ENCODE measurements around the gene KRTAP10-1.

Gene KRTAP10-1

GRCh38 chr21:44534688-44535087, 5.3 kb downstream of the KRTAP10-1 start:
- TF ChIP-seq, protein P1, sequence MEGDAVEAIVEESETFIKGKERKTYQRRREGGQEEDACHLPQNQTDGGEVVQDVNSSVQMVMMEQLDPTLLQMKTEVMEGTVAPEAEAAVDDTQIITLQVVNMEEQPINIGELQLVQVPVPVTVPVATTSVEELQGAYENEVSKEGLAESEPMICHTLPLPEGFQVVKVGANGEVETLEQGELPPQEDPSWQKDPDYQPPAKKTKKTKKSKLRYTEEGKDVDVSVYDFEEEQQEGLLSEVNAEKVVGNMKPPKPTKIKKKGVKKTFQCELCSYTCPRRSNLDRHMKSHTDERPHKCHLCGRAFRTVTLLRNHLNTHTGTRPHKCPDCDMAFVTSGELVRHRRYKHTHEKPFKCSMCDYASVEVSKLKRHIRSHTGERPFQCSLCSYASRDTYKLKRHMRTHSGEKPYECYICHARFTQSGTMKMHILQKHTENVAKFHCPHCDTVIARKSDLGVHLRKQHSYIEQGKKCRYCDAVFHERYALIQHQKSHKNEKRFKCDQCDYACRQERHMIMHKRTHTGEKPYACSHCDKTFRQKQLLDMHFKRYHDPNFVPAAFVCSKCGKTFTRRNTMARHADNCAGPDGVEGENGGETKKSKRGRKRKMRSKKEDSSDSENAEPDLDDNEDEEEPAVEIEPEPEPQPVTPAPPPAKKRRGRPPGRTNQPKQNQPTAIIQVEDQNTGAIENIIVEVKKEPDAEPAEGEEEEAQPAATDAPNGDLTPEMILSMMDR (IDR thresholded peaks at IDR 0.05; ENCODE audit: insufficient read depth, low read depth, low read length, missing control alignments), result no peak
- DNase-seq (ENCODE audit: low read depth), result no peak
- no peak overlapping the region for H3K4me3 ChIP-seq (ENCODE audit: low read length)

DNA sequence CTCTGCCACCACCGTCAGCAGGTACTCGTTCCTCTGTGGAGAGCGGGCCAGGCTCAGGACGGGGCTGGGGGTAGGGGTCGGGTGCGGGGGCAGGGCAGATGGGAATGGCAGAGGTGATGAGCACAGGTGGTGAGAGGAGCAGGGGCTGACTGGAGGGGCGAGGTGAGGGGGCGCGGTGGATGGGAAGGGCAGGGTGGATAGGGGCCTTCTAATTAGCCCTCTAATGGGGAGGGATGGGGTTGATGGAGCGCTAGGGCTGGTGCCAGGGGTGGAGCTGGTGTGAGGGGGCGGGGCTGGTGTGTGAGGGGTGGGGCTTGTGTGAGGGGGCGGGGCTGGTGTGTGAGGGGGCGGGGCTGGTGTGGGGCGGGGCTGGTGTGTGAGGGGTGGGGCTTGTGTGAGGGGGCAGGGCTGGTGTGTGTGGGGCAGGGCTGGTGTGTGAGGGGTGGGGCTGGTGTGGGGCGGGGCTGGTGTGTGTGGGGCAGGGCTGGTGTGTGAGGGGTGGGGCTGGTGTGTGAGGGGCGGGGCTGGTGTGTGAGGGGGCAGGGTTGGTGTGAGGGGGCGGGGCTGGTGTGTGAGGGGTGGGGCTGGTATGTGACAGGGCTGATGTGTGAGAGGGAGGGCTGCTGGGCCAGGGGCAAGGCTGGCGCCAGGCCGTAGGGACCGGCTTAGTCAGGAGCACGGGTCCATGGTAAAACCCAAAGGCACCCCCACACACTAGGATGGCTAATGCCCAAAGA, 5.9 kb downstream of the KRTAP10-1 start:
- TF ChIP-seq, protein P1 (IDR thresholded peaks at IDR 0.05; ENCODE audit: insufficient read depth, low read depth, low read length, missing control alignments), result no peak
- no peak overlapping the region for H3K4me3 ChIP-seq (ENCODE audit: low read length)
- no peak for DNase-seq (ENCODE audit: low read depth)

DNA sequence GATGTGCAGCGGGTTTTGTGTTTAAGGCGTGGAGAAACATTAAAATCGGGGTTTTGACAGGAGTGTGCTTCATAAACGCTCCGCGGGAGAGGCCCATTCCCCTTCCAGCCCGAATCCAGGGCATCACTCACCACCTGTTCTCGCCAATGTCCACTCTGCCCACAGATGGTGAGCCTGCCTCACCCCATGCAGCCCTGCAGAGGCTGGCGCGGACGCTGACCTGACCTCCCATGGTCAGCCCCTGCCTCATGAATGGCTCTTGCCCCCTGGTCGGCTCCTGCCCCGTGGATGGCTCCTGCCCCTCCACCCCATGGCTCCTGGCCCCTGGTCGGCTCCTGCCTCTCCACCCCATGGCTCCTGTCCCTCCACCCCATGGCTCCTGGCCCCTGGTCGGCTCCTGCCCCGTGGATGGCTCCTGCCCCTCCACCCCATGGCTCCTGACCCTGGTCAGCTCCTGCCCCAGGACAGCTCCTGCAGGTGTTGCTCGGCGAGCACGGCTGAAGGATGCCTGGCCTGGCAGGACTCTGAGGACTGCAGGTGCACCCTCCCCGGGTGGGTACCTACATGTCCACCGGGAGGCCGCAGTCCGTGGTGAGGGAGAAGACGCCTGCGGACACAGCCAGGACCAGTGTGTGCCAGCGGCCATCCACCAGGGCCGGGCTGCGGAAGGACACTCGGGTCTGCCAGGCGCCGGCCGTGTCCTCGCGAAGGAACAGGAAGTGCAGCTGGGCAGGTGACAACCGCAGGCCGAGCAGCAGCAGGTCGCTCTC, 6.7 kb downstream of the KRTAP10-1 start:
- TF ChIP-seq, protein P1 (IDR thresholded peaks at IDR 0.05; ENCODE audit: insufficient read depth, low read depth, low read length, missing control alignments), result no peak
- H3K4me3 ChIP-seq (ENCODE audit: low read length), result no peak overlapping the region
- no peak for DNase-seq (ENCODE audit: low read depth)

DNA sequence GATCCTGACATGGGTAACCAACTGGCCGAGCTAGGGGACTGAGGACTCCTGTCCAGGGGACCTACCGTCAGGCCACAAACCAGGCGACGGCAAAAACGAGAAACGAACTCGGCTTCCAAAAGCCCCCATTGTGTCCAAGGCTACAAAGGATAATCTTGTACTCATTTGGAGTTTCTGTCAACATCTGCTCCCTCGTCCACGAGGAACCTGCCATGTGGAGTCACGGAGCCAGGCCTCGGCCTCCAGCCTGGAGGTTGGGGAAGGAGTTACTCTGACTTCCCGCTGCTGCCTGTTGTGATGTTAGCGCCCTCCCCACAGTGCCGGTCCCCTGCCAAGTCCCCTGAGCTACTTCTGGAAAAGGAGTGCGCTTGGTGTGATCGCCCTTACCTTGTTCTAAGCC, 7.3 kb downstream of the KRTAP10-1 start:
- TF ChIP-seq, protein P1 (IDR thresholded peaks at IDR 0.05; ENCODE audit: insufficient read depth, low read depth, low read length, missing control alignments), result no peak
- H3K4me3 ChIP-seq (ENCODE audit: low read length), result no peak overlapping the region
- no peak for DNase-seq (ENCODE audit: low read depth)

DNA sequence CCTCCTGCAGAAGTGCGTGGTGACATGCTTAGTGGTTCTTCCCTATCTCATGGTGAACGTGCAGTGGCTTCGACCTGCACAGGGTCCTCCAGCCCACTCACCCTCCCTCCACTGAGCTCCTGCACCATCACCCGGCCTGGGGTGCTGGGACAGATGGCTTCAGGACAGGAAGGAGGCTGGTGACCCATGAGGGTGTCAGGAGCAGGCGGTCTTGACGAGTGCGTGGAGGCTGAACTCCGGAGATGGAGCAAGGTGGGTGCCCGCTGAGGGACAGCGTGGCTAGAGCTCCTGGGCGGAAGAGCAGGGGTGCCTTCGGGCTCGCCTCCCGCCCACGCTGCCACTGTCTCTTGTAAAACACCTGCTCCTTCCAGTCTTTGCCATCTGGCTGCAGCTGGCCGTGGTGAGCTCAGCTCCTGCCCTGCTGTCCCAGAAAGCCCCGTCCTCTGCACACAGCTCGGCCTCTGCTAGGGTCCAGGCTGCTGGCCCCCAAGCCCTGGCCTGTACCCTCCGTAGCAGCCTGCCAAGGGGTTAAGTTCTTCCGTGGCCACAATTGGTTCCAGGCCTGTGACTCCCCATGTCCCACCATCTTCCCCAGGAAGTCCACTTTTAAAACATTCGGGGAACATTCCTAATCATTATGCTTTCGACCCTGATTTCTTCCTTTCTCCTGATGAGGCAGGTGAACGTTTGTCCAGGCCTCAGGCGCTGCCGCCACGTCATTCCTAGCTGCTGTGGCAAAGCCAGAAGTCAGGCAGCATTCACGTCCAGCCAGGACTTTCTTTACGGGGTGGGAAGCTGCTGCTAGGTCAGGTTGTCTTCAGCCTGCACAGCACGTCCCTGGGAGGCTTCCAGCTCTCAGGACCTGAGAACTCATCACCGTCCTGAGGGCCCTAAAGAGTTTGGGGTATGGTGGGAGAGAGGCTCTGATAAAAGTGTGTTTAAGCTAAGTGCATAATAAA, 8.1 kb downstream of the KRTAP10-1 start:
- H3K4me3 ChIP-seq (ENCODE audit: low read length), result no peak overlapping the region
- TF ChIP-seq, protein P1 (IDR thresholded peaks at IDR 0.05; ENCODE audit: insufficient read depth, low read depth, low read length, missing control alignments), result no peak
- no peak for DNase-seq (ENCODE audit: low read depth)

DNA sequence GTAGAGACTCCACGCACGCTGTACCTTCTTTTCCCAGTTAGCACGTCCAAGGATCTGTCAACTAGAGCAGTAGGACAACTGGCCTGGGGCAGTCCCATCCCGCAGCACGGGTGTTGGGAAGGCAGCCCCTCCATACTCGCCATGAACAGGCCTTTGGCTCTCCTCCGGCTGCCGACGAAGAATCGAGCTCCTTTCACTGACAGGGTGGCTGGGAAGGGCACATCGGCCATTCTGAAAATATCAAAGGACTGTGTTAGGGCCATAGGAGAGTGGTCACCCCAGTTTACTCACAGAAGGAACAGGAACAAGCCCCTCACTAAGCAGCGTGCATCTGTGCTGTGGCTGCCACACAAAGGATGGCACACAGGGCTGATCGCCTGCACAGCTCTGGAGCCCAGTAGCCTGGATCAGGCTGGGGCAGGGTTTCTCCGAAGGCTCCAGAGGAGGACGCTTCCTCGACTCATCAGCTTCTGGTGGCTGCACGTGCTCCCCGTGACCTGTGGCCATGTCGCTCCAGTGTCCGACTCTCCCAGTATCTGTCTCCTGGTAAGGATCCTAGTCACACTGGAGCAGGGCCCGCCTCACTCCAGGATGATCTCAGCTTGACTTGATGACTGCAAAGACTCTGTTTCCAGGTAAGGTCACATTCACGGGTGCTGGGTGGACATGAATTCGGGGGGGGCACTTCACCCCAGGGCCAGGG, 8.9 kb downstream of the KRTAP10-1 start:
- no peak for DNase-seq (ENCODE audit: low read depth)
- TF ChIP-seq, protein P1 (IDR thresholded peaks at IDR 0.05; ENCODE audit: insufficient read depth, low read depth, low read length, missing control alignments), result no peak

More for the DNA sequence above, 8.9 kb downstream of the KRTAP10-1 start:
- H3K4me3 ChIP-seq (ENCODE audit: low read length), result no peak overlapping the region
